NCI-H2081 (cell line): ENCODE data around the gene GAS7.

Experiments
- DNase-seq, 2 experiments: peaks; one replicate each; lab custom pipeline; 2025; lab: John Stamatoyannopoulos, UW

Gene GAS7

DNA sequence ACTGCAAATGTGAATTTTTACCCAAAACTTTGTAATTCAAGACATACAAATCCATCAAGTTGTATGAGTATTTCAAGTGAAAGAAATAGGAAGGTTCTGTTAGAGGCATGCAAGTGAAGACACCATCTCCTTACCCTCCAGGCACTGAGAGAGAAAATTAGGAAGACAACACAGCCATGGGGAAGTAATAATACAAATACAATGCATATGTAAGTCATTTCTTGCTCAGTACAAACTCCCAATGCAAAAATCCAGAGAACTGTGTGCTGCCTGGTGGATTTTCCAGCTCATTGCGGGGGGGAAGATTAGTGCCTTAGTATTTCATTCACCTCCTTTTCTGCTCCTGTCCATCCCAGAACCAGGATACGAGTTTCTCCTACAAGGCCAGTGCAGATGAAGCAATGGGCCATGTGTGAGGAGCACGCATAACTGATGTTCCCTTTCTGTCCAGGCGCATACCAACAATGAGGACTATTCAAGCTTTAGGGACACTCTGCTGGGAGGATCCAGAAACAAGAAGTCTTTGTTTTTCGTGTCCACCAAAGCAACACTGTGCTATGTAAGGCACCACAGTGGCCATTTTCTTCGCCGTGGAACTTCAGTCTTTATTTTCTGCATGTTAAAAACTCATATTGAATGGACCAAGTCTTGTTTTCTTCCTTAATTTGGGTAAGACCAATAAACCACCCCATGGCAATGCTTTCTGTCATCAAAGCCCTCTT is 149.6 kb downstream of the GAS7 start:
- DNase-seq: no peak

DNA sequence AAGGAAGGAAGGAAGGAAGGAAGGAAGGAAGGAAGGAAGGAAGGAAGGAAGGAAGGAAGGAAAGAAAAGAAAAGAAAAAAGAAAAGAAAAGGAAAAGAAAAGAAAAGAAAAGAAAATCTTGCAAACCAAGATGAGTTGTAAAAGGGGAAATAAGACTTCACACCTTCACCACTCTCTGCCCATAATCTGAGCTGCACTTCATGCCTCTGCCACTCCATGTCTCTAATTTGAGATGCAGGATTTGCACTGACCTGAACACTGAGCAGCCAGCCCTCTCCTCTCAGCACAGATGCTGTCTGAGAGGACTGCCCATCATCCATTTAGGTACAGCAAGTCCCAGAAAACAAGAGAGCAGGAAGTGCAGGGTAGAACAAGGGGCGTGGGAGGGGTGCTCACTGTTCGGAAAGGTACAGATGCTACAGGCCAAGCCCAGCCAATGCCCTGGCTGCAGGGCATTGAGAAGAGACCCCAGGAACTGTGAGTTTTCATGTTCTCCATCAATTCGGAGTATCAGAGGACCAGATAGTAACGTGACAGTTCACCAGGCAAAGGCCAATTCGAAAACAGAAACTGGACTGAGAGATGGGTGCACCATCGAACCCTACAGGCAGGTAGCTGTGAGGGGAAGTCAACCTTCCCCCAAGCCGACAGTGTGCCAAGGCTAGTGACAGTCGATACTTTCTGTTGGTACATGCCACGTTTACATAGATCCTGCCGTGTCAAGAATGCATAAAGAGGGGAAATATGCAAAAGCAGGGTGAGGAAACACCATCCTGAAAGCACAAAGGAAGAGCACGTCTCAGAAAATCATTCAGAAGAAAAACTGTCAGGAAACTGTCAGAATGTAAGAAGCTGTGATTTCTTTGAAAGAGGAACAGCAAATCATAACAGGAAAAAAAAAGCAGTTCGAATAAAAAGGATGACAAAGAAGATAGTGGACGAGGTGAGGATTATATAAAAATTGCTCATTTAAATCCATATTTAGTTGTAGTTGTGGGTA is 151.3 kb downstream of the GAS7 start:
- no peak for DNase-seq

DNA sequence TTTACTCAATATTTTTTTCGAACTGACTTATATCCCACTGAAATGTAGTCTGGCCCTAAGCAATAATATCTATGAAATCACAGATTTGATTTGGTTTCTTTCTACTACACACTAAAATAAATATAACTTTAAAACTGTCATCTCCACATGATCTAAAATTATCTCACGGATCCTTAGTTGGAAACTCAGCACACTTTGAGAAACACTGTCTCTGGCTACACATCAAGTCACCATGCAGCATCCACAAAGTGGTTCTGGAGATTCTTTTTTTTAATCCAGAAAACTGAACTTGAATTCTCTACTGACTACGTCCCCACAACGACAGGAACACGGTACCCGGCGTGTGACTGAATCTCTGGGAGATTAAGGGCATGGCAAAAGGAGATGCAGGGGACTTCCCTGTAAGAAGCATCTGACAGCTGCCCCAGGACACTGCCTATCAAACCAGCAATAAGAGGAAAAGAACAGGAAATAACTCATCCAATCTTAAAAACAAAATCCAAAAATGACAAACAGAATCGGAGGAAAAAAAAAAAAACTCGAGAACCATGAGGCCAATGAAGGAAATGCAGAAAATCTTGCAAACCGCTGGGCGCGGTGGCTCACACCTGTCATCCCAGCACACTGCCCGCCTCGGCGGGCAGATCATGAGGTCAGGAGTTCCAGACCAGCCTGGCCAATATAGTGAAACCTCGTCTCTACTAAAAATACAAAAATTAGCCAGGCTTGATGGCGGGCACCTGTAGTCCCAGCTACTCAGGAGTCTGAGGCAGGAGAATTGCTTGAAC is 152.3 kb downstream of the GAS7 start:
- no peak for DNase-seq

DNA sequence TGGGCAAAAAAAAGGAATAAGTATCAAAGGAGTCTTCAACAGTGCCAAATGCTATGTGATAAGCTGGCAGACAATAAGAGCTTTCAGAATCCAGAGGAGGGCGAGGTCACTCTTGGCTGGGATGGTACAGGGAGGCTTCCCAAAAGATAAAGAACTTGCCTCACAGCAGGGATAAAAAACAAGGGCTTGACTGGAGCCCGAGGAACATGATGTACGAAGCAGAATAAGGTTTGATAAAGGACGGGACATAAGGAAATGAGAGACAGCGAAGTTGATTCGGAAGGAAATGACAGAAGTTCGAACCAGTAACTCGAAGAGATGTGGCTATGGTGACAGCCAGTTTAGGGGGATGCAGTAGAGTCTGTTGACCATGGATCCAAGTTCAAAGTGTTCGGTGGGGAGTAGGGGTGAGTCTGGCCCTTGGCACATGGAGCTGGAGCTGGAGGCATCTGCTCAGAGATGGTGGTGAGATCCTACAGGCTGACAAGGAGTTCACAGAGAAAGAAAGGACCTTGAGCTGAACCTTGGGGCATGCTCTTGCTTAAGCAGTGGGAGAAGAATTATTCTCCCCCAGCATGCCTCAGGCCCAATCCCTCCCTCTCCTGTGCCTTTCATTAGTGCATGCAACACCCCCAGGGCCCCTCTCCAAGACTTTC is 155.7 kb downstream of the GAS7 start:
- DNase-seq: no peak

DNA sequence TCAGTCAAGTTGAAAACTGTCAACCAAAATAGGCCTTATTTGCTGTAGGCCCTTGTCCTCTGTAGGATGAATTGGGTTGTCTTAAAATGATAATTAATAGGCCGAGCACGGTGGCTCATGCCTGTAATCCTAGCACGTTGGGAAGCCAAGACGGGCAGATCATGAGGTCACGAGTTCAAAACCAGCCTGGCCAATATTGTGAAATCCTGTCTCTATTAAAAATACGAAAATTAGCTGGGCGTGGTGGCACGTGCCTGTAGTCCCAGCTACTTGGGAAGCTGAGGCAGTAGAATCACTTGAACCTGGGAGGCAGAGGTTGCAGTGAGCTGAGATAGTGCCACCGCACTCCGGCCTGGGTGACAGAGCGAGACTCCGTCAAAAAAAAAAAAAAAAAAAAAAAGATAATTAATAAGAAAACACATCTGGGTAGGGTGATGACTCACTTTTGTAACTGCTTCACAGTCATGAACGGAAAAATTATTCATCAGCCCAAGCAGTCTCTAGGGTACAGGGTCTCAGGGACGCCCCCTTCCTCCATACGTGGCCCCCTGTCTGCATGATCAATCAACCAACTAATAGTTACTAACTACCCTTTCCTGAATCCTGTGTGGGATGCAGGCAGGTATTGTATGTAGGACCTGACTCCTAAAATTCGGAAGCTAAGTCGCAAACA is 156.4 kb downstream of the GAS7 start:
- no peak for DNase-seq

DNA sequence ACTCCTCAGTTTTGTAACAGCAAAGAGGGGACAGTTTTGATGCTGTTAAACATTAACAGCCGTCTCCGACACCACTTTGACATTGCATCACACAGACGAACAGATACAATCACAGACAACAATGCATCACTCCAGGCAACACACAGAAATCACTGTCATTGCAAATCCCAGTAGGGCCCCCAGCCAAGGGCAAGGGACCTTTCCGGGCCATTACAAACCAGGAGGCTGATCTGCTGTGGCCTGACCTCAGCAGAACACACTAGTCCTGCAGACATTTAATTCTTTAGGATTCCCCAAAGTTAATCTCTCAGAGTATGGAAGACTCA is 157.2 kb downstream of the GAS7 start:
- no peak for DNase-seq

DNA sequence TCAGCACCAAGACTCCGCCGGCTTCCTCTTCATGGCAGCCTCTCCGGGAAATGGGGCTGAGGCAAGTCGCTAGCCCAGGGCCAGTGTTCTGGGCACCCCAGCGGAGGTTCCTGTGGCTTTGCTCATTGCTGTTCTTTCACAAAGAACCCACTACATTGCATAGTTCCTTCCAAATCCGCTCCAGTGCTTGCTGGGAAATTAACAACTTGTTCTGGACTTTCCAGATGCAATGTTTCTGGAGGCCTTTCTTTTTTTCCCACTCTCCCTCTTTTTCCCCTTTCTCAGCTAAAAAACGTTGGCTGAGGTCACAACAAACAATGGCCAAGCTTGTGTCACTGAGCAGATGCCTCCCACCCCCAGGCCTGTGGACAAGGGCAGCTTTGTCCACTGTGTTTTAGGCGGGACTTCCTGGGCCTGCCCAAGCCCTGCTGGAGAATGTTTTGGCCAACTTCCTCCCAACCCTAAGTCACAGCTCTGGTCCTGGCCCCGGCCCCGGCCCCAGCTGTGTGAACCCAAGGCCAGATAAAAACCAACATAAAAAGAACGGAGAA is 161.8 kb downstream of the GAS7 start:
- no peak for DNase-seq

DNA sequence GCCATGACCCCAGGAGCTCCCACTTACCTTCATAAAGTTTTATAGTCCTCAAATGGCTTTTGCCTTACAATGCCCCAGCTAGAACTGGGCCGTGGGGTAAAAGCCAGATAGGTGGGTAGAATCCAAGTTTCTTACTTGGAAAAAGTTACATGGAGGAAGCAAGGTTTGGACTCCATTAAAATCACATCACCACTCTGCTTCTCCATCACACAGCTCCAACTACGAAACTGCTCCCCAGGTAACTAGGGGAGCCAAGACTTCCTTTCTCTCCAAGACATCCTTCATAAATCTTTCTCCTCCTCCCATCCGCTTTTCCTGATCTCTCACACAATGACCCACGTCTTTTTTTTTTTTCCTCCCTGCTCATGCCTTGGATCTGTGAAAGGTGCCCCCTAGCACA is 162.5 kb downstream of the GAS7 start:
- no peak for DNase-seq

DNA sequence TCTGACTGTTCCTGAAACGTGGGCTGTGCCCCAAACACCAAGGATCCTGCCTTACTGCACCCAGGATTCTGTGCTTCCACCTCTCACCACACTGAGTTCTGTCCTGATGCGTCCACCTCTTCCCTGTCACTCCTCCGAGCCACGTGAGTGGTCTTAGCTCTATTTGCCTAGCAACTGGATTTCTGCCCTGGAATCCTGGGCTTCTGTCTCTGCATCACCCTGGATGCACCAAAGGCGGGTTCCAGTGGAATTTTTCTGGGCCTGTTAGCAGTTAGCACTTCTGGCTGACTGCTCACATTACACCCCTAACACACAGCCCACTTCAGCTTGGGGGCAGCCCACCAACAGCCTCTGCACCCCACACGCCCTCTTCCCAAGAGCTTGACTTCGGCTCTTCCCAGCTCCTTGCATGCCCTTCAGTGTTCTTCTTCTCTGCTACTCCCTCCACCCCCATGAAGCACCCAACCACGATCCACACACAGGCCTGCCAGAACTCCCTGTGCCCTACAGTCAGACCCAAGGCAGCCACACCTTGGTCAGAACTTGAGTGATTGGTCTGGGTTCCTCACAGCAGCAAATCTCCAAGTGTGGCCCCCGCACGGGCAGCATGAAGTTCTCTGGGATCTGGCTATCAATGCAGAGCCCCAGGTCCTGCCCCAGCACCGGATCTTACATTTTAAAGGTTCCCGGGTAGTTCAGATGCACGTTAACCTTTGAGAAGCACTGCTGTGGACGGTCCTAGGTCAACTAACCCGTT is 163.5 kb downstream of the GAS7 start:
- DNase-seq: no peak

DNA sequence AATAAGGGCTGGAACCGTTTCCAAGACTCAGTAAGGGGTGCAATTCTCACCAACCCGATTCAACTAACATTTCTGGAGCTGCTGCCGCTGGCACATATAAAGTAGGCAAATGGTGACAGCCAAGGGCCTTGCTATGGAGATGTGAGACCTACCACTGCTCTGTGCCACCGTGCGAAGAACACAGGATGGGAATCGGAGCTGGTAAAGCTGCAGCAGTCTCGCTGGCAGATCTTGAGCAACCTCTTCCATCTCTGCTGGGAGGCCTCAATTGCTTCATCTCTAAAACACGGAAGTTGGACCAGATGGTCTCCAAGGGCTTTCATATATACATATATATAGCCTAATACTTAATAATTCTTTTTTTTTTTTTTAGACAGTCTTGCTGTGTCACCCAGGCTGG is 164.4 kb downstream of the GAS7 start:
- DNase-seq: no peak

DNA sequence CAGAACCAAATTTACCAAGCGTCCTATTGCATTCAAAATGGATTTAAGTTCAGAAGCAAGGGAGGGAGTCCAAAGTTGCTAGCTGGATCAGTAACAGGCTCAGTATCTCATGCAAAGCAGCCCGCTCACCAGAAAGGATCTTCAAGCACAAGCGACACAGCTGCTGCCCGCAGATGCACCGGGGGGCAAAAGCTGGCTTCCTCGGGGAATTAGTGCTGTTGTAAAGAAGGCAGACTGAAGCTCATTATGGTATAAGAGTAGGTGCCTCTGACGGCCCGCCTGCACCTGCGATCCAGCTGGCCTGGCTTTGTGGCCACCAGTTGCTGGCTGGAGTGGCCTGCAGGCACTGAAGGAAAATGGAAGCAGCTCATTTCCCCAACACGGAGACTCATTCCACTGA is 165.0 kb downstream of the GAS7 start:
- DNase-seq: no peak

DNA sequence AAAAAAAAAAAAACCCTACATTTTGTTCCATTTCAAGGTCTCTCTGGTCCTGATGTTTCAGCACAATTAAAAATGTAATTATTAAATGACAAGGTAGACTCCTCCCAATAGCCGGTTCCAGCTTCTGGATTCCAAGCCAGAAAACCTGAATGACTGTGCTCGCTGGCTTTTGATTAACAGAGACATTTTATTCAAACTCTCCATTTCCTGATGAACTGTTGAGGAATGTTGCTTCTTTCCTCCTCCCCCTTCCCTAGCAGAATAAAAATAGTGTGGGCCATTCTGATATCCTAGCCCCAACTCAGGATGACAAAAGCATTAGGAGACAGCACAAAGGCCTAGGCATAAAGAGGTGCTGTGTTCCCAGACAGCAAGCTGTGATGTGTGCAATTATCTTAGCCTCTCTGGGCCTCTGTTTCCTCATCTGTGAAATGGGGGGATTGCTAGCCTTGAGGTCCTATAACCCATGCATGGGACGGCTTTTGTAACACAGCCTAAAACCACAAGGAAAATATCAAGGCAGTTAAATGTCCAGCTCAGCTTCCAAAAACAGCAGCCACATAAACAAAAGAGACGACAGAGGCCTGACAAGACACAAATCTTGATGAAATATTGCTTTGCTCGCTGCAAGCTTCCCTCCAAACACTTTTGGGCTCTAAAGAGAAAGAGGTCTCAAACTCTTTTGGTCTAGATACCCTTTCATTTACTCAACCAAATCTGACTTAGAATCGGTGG is 166.1 kb downstream of the GAS7 start:
- no peak for DNase-seq

DNA sequence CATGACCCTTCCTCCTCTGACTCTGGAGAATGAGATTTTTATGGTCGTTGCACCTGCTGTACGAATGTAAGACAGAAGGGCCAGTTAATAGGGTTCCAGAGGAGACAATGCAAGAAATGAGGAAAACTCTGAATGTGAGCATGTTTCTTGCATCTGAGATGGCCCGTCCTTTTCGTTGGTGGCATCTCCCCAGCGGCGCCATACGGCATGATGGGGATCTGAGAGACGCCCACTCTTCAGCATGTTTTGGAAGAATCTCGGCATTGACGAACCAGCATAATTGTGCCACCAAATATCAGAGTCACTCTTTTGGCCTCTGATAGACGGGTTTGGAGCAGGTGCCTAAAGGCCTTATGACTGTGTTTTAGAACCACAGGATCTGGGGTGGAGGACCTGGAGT is 166.8 kb downstream of the GAS7 start:
- DNase-seq: no peak

DNA sequence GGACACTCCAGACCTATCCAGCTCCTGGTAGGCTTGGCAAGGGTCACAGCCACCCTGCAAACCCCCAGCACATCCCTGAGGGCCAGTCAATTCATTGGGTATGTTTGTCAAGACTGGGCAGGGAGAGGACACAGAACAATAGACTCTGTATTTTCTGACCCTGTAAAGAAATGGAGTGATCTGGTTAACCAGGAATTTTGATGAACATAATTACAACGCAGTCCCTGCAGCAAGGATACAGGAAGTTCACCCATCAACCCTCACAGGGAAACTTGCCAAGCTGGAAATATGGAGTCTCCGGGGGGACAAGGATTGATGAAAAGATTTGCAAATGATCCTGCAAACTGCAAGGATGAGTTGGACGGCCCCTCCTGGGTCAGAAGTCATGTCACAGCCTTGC is 167.3 kb downstream of the GAS7 start:
- DNase-seq: no peak

DNA sequence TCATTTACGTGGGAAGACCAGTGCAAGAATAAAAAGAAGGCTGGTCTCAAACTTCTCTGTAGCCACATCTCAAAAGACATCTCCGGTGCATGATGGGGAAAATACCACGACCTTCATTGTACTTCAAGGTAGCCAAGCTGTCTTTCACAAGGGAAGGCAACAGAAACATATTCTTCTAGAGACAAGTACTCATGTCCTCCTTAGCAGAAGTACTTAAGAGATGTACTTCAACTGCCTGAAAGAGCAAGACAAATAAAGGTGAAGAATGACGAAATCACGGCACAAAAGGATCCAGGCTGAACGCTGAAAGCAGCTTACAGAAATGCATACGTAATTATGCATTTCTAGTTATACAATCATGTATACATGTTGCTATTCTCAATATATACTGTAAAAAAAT is 169.3 kb downstream of the GAS7 start:
- DNase-seq: no peak

DNA sequence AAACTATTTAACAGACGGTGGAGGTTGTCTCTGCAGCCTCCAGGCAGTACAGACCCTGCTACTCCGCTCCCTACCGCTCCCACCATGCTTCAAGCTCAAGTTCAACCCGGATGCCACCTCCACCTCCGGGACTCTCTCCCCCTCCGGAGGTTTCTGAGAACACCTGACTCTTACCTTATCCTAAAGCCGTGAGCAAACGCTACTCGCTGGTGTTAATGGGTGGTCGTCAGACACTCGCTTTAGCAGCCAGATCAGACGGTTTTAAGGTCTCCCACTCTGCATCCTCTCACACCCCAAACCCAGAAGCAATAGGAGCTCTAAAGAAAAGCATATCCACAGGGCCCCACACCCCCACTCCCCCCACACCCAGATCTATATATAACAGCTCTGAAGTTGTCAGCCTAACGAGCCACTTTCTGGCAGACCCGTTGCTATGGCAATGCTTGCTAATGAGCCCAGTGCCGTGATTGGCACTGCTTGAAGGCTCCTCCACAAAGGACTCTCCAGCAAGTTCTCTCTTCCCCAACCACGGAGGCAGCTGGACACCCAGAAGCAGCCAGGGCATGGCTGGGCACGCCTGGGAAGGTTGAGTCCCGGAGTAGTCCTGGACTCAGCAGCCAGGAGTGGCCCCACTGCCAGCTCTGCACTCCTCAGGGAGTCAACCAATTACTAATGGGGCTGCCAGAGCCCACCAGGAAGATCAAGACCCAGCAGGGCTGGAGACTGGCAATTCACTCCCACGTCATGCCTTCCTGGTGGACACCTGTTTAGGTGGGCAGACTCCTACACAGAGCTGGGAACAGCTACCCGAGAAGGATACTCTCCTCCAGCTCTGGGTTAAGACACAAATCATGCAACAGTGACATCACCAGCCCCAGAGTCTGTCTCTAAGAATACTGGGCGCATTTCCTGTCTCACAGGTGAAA is 172.2 kb downstream of the GAS7 start:
- no peak for DNase-seq

DNA sequence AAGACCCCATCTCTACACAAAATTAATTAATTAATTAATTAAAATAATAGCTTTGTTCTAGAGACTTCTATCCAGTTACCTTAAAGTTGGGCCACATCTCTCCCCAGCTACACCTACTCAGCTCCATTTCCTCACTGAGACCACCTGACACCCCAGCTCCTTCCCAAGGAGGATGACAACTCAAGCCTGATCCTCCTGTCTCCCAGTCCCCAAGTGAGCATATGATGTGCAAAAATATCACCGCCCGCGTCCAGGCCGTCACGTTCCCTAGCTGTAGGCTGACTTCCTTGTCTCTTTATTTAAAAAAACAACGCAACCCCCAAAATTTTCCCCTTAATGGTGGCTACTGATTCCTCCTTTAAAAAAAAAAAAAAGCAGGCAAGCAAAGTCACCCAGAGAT is 173.2 kb downstream of the GAS7 start:
- DNase-seq: no peak

DNA sequence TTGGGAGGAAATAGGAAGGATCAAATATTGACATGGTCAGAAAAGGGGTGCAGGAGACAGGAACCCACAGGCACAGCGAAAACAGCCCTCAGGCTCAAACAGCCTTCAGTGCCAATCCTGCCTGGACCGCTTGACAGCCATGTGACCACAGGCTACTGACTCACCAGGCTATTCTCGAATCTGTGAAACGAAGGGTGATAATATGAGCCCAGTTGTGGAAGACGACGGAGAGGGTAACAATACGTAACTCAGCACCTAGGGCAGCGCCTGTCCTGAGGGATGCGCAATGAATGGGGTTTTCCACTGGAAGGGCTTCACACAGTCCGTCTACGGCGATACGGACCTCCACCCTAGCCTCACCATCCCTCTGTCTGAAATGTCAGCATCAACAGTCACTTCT is 176.0 kb downstream of the GAS7 start:
- DNase-seq: no peak
